GM12801 (cell line): ENCODE measurements around the gene ZBED6.

Experiments
- TF ChIP-seq, protein P1 (sequence below): IDR thresholded peaks from one replicate; pipeline ENCODE4 v1.5.1; 2011; ENCODE audit warnings: control low read depth; ENCODE audit not compliant: insufficient read length; ENCODE audit errors: extremely low read depth

ZBED6 gene, protein sequence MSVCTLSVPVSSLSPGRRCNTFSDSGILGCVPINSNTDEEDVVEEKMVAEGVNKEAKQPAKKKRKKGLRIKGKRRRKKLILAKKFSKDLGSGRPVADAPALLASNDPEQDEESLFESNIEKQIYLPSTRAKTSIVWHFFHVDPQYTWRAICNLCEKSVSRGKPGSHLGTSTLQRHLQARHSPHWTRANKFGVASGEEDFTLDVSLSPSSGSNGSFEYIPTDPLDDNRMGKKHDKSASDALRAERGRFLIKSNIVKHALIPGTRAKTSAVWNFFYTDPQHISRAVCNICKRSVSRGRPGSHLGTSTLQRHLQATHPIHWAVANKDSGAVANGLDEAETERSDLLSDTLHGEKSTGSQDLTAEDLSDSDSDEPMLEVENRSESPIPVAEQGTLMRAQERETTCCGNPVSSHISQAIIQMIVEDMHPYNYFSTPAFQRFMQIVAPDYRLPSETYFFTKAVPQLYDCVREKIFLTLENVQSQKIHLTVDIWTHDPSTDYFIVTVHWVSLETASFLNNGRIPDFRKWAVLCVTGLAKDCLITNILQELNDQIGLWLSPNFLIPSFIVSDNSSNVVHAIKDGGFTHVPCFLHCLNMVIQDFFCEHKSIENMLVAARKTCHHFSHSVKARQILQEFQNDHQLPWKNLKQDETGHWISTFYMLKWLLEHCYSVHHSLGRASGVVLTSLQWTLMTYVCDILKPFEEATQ (N-terminal part only)

DNA sequence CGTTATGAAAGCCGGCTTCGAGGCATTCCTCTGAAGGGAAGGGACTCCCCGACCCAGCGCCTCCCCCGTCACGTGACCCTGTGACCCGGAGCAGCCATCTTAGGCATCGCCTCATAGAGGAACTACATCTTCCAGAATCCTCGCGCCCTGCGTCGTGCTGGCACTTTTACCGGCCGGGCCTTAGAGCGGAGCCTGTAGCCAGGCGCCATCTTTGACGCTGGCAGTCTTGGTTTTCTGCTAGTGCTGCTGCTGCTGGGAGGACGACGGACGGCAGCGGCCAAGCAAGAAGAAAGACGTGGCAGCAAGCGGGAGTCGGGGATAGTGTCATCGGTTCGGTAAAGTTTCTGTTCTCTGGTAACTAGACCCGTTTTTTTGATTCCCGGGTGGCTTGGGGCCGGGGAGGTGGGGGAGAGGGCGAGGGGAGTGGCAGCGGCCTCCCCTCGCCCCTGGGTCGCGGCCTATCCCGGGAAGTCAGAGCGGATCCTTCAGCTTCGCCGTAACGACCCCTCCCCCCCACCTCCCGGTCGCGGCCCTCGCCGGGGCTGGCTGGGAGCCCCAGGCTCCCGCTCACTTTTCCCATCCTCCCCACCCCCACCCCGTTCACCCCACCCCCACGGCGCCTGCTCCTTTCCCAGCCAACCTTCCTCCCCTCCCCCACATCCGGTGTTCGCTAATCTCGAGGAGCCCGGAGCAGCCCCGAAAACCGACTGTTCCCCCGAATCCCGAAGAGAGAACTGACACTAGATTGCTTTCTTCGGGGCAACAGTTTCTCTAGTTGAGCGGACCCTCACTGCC, at the start of gene ZBED6, which contains the start of gene ZC3H11A:
ZBED6 (plus strand) TSS at position 183 of the 795 bp plus-strand sequence. CDS start 1,900 bp downstream, outside the sequence.
ZC3H11A (plus strand) TSS at position 183 of the 795 bp plus-strand sequence. CDS start 21,448 bp downstream, outside the sequence.
- TF ChIP-seq, protein P1, sequence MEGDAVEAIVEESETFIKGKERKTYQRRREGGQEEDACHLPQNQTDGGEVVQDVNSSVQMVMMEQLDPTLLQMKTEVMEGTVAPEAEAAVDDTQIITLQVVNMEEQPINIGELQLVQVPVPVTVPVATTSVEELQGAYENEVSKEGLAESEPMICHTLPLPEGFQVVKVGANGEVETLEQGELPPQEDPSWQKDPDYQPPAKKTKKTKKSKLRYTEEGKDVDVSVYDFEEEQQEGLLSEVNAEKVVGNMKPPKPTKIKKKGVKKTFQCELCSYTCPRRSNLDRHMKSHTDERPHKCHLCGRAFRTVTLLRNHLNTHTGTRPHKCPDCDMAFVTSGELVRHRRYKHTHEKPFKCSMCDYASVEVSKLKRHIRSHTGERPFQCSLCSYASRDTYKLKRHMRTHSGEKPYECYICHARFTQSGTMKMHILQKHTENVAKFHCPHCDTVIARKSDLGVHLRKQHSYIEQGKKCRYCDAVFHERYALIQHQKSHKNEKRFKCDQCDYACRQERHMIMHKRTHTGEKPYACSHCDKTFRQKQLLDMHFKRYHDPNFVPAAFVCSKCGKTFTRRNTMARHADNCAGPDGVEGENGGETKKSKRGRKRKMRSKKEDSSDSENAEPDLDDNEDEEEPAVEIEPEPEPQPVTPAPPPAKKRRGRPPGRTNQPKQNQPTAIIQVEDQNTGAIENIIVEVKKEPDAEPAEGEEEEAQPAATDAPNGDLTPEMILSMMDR: no peak

DNA sequence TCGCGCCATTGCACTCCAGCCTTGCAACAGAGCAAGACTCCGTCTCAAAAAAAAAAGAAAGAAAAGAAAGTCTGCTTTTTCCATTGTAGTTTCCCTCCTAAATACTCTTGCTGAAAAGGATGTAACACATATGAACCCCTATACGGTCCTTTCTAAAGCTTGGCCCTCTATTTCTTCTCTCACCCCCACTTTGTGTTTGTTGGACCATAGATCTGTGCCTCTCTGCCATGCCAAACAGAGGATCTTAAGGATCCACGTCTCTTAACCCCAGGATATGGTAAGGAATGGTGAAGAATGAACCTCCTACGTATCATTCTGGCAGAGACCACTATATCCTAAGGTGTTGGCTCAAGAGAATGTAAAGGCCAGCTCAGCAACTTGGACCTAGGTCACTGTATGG, 49.1 kb upstream of the ZBED6 start:
- TF ChIP-seq, protein P1: no peak

DNA sequence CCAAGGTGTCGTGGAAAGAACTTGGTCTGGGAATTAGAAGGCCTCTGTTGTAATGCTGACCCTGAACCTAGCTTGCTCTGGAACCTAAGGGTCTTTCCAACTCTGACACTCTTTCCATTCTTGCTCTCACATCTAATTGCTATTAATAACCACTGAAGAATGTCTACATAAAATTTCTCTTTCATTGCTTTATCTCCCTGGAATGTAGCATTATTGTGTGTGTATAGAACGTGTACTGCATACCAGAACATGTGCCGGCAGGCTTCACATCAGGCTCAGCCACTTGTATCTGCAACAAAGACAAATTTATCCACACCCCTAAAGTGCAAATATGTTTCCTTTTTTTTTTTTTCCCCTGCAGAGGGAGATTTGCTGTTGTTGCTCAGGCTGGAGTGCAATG, 44.4 kb upstream of the ZBED6 start:
- TF ChIP-seq, protein P1: no peak

DNA sequence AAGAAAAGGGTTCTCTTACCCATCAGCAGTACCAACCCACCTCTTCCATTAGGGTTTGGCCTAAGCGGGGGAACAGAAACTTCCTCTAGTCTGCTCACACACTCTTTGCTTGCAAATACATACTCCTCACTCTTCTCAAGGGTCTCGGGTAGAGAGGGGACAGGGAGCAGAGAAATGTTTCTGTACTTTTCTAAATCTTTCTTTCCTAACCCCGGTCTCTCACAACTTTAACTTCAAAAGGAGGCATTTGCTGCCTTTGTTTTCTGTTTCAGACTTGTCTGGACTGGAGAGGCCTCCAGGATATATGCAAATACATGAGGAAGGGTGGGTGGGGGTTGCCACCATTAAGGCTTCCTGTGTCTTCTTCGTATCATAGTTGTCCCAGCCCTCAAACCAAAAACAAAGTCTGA, 41.0 kb upstream of the ZBED6 start:
- TF ChIP-seq, protein P1: no peak

DNA sequence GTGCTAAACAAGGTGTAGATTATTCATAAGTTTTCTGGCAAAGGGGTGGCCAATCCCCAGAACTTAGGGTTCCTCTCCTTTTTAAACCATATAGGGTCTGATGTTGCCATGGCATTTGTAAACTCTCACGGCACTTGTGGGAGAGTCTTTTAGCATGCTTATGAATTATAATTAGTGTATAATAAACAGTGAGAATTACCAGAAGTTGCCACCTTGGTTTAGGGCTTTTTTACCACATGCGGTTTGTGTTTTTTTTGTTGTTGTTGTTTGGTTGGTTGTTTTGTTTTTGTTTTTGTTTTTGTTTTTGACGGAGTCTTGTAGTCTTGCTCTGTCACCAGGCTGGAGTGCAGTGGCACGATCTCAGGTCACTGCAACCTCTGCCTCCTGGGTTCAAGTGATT, 39.4 kb upstream of the ZBED6 start:
- TF ChIP-seq, protein P1: no peak

DNA sequence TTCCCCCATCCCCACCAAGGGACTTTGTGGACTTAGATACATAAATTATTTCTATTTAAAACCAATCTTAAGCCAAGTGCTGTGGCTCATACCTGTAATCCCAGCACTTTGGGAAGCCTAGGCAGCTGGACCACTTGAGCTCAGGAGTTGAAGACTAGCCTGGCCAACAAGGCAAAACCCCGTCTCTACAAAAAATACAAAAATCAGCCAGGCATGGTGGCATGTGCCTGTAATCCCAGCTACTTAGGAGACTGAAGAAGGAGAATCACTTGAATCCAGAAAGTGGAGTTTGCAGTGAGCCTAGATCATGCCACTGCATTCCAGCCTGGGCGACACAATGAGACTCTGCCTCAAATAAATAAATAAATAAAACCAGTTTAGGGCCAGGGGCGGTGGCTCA, 34.9 kb upstream of the ZBED6 start:
- TF ChIP-seq, protein P1: no peak

DNA sequence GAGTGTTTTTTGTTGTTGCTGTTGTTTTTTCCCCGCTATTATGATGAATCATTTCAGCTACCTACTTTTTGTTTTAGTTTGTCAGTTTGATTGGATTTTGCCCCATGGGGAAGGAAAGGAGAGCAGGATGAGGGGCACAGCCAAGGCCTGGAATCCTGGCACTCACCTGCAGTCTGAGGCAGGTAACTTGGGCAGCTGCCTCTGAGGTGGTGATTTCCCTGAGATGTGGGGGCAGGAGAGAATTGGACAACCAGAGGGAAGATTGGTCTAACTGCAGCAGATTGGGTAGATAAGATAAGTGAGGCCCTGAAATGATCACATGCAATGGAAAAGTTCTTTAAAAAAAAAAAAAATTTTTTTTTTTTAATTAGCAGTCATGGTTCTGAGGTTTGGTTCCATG, 31.9 kb upstream of the ZBED6 start:
- TF ChIP-seq, protein P1: no peak
